ENCODE results near the gene POLR3H.

DNA sequence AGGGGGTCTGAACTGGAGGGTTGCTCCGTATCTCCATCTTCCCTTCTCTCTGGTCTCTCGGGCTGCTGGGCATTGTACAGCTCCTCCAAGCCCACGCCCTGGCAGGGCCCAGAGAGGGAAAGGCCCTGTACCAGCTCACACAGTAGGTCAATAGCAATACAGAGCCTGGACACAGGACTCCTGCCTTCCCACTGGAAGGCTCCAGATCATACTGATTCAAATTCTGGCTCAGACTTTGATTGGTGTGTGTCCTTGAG lies 23.2 kb upstream of the POLR3H start:
- TF ChIP-seq, protein P1, sequence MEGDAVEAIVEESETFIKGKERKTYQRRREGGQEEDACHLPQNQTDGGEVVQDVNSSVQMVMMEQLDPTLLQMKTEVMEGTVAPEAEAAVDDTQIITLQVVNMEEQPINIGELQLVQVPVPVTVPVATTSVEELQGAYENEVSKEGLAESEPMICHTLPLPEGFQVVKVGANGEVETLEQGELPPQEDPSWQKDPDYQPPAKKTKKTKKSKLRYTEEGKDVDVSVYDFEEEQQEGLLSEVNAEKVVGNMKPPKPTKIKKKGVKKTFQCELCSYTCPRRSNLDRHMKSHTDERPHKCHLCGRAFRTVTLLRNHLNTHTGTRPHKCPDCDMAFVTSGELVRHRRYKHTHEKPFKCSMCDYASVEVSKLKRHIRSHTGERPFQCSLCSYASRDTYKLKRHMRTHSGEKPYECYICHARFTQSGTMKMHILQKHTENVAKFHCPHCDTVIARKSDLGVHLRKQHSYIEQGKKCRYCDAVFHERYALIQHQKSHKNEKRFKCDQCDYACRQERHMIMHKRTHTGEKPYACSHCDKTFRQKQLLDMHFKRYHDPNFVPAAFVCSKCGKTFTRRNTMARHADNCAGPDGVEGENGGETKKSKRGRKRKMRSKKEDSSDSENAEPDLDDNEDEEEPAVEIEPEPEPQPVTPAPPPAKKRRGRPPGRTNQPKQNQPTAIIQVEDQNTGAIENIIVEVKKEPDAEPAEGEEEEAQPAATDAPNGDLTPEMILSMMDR (IDR thresholded peaks at IDR 0.05; ENCODE audit: insufficient read depth, low read depth, low read length), result no peak
- TF ChIP-seq EZH2 (IDR thresholded peaks at IDR 0.05; ENCODE audit: insufficient read depth, low read length), result no peak

All from astrocyte (in vitro differentiated cells and primary cell).